Neural cell (in vitro differentiated cells): ENCODE results near the gene SPOCK3. TPM values are rescaled to one million over a fixed set of nuclear protein-coding genes. Genes with fewer than 3 reads are reported as not detected.

ENCODE experiments used
- H2AFZ ChIP-seq: fragments of 200-600, 300-800 bp; sonication (generic), shearing (Covaris generic); 2 replicates; pipeline ENCODE4 v1.6.0; 2014; ENCODE audit warnings: low read depth, mild to moderate bottlenecking, antibody characterized with exemption, low read length, moderate library complexity
- H3F3A ChIP-seq: fragments of 200-600 bp; shearing (Covaris generic); 2 replicates; pipeline ENCODE4 v1.6.1; 2016; ENCODE audit warnings: mild to moderate bottlenecking, moderate library complexity, mixed read lengths, antibody characterized with exemption, low read length; ENCODE audit not compliant: insufficient read depth, poor library complexity, severe bottlenecking
- H3K27ac ChIP-seq: fragments of 200-600, 300-800 bp; sonication (generic), shearing (Covaris generic); 2 replicates; pipeline ENCODE4 v1.5.1; 2014; ENCODE audit warnings: mild to moderate bottlenecking, low read length, moderate library complexity
- H3K27me3 ChIP-seq: fragments of 300-800, 200-600 bp; sonication (generic), shearing (Covaris generic); 2 replicates; pipeline ENCODE4 v1.6.0; 2014; ENCODE audit warnings: mild to moderate bottlenecking, low read depth, low read length, moderate library complexity; ENCODE audit not compliant: insufficient read depth
- H3K36me3 ChIP-seq: fragments of 300-800, 200-600 bp; sonication (generic), shearing (Covaris generic); 2 replicates; pipeline ENCODE4 v1.5.1; 2014; ENCODE audit warnings: mild to moderate bottlenecking, antibody characterized with exemption, low read length, moderate library complexity; ENCODE audit not compliant: insufficient read depth
- H3K4me2 ChIP-seq: fragments of 300-800, 200-600 bp; sonication (generic), shearing (Covaris generic); 2 replicates; pipeline ENCODE4 v1.6.0; 2014; ENCODE audit warnings: mild to moderate bottlenecking, low read length
- H3K4me3 ChIP-seq: fragments of 300-800, 200-600 bp; sonication (generic), shearing (Covaris generic); 2 replicates; pipeline ENCODE4 v1.5.1; 2014; ENCODE audit warnings: mild to moderate bottlenecking, low read length, moderate library complexity
- H3K79me2 ChIP-seq: fragments of 200-600 bp; shearing (Covaris generic); replicated peaks from 2 replicates; pipeline ENCODE4 v1.6.0; 2014; ENCODE audit warnings: mild to moderate bottlenecking, low read length, moderate library complexity; ENCODE audit not compliant: insufficient read depth
- H3K9ac ChIP-seq: fragments of 300-800, 200-600 bp; sonication (generic), shearing (Covaris generic); 2 replicates; pipeline ENCODE4 v1.6.1; 2016; ENCODE audit warnings: mild to moderate bottlenecking, low read length, mixed read lengths
- H3K9me2 ChIP-seq: fragments of 200-600 bp; shearing (Covaris generic); 2 replicates; pipeline ENCODE4 v1.6.1; 2016; ENCODE audit warnings: mild to moderate bottlenecking, low read length, mixed read lengths; ENCODE audit not compliant: insufficient read depth
- H3K9me3 ChIP-seq: fragments of 200-600, 300-800 bp; sonication (generic), shearing (Covaris generic); 2 replicates; pipeline ENCODE4 v1.6.1; 2016; ENCODE audit warnings: mild to moderate bottlenecking, mixed run types, low read length, moderate library complexity, mixed read lengths
- H4K20me1 ChIP-seq: fragments of 200-600 bp; shearing (Covaris generic); 2 replicates; pipeline ENCODE4 v1.6.1; 2016; ENCODE audit warnings: mild to moderate bottlenecking, mixed run types; ENCODE audit not compliant: insufficient read depth
- EP300 ChIP-seq: fragments of 450-650 bp; conservative IDR thresholded peaks from 2 replicates; pipeline ENCODE4 v1.6.1; 2014; ENCODE audit warnings: antibody characterized with exemption, mild to moderate bottlenecking, moderate library complexity; ENCODE audit not compliant: poor library complexity, severe bottlenecking
- EZH2 ChIP-seq: fragments of 200-600, 300-800 bp; shearing (Covaris generic), sonication (generic); IDR thresholded peaks from 2 replicates; pipeline ENCODE4 v1.6.1; 2014; ENCODE audit warnings: antibody characterized with exemption, low read length, borderline replicate concordance, mild to moderate bottlenecking; ENCODE audit not compliant: insufficient read depth, poor library complexity, severe bottlenecking
- MXI1 ChIP-seq: fragments of 450-650 bp; conservative IDR thresholded peaks from 2 replicates; pipeline ENCODE4 v1.6.1; 2014; ENCODE audit warnings: antibody characterized with exemption, mild to moderate bottlenecking; ENCODE audit not compliant: poor library complexity, severe bottlenecking
- POLR2AphosphoS5 ChIP-seq: IDR thresholded peaks from 2 replicates; pipeline ENCODE4 v1.6.1; 2012
- RAD21 ChIP-seq: fragments of 450-650 bp; conservative IDR thresholded peaks from 2 replicates; pipeline ENCODE4 v1.6.1; 2014; ENCODE audit warnings: antibody characterized with exemption, mild to moderate bottlenecking, moderate library complexity
- SMC3 ChIP-seq: fragments of 450-650 bp; conservative IDR thresholded peaks from 2 replicates; pipeline ENCODE4 v1.6.1; 2014; ENCODE audit warnings: antibody characterized with exemption, mild to moderate bottlenecking, moderate library complexity; ENCODE audit not compliant: poor library complexity
- TAF1 ChIP-seq: IDR thresholded peaks from 2 replicates; pipeline ENCODE4 v1.6.1; 2012; ENCODE audit warnings: low read depth
- polyA plus RNA-seq: library from polyadenylated mRNA; depleted of rRNA; stranded (reverse); fragments of >200 nt; gene quantifications from 2 replicates; pipeline ENCODE4 v1.2.3, GENCODE V29; 2014
- TF ChIP-seq, protein P1 (sequence below): fragments of 450-650 bp; IDR thresholded peaks from 2 replicates; pipeline ENCODE4 v1.5.1; 2014; ENCODE audit warnings: antibody characterized with exemption, mild to moderate bottlenecking, moderate library complexity; ENCODE audit not compliant: poor library complexity, severe bottlenecking
- TF ChIP-seq, protein P2 (sequence below): IDR thresholded peaks from 2 replicates; pipeline ENCODE4 v1.6.1; 2012; ENCODE audit warnings: borderline replicate concordance

Gene SPOCK3
- polyA plus RNA-seq, 1 donor from 2014 or later = 7.9 TPM

DNA sequence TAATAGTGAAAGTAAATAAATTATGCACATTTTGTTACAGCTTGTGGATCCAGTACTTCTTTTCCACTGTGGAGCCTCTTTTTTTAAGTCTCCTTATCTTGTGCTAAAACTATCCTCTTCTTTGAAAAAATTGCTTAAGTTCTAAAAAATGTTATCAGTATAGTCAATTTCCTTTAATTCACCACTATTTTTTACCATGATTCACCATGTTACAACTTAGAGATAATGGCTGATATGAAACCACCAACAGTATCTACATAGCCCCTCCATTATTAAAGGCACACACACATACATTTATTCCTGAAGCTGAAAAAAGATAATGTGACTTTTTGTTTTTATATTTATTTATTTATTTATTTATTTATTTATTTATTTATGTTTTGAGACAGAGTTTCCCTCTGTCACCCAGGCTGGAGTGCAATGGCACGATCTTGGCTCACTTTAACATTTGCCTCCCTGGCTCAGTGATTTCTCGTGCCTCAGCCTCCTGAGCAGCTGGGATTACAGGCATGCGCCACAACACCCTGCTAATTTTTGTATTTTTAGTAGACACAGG lies 243.2 kb downstream of the SPOCK3 start:
- TF ChIP-seq EP300 (no peak), MXI1 (no peak), RAD21 (no peak), SMC3 (no peak)
- TF ChIP-seq, protein P1, sequence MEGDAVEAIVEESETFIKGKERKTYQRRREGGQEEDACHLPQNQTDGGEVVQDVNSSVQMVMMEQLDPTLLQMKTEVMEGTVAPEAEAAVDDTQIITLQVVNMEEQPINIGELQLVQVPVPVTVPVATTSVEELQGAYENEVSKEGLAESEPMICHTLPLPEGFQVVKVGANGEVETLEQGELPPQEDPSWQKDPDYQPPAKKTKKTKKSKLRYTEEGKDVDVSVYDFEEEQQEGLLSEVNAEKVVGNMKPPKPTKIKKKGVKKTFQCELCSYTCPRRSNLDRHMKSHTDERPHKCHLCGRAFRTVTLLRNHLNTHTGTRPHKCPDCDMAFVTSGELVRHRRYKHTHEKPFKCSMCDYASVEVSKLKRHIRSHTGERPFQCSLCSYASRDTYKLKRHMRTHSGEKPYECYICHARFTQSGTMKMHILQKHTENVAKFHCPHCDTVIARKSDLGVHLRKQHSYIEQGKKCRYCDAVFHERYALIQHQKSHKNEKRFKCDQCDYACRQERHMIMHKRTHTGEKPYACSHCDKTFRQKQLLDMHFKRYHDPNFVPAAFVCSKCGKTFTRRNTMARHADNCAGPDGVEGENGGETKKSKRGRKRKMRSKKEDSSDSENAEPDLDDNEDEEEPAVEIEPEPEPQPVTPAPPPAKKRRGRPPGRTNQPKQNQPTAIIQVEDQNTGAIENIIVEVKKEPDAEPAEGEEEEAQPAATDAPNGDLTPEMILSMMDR = no peak
- H3K79me2 ChIP-seq = no peaks in the 10 kb centered on the region
- H3K27me3 ChIP-seq = no peaks in the 10 kb centered on the region
- H3K4me2 ChIP-seq = no peak overlapping the region
- no peak overlapping the region for H2AFZ ChIP-seq
- no peak overlapping the region for H3K9ac ChIP-seq
- H3K9me3 ChIP-seq = no peaks in the 10 kb centered on the region
- H4K20me1 ChIP-seq = no peaks in the 10 kb centered on the region
- H3K36me3 ChIP-seq = no peaks in the 10 kb centered on the region
- H3K27ac ChIP-seq = no peak overlapping the region
- no peaks in the 10 kb centered on the region for H3K9me2 ChIP-seq
- no peak overlapping the region for H3K4me3 ChIP-seq
- no peaks in the 10 kb centered on the region for H3F3A ChIP-seq

DNA sequence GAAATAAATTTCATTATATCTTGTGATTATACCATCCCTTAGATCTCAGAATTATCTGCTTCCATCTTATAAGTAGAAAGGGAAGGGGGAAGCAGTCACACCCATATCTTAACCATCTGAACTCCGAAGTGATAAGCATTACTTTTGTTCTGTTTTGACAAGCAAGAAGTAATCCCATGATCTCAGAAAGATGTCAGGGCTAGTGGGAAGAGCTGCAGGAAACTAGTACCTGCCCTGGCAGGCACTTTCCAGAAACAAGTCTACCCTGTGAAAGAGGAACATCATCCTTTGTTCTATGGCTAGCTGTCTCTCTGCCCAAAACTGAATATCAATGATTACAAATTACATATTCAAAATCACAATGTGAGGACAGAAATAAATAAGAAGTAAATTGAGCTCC lies 244.4 kb downstream of the SPOCK3 start:
- no peaks in the 10 kb centered on the region for H3K79me2 ChIP-seq
- H3K9me2 ChIP-seq = no peaks in the 10 kb centered on the region
- H3K4me3 ChIP-seq = no peak overlapping the region
- no peaks in the 10 kb centered on the region for H3K36me3 ChIP-seq
- H3K4me2 ChIP-seq = no peak overlapping the region
- no peak overlapping the region for H3K27ac ChIP-seq
- H3K9ac ChIP-seq = no peak overlapping the region
- H3K9me3 ChIP-seq = no peaks in the 10 kb centered on the region
- H4K20me1 ChIP-seq = no peaks in the 10 kb centered on the region
- TF ChIP-seq EZH2 (no peak), SMC3 (no peak), MXI1 (no peak), POLR2AphosphoS5 (no peak), TAF1 (no peak), EP300 (no peak), RAD21 (no peak)
- TF ChIP-seq, protein P2, sequence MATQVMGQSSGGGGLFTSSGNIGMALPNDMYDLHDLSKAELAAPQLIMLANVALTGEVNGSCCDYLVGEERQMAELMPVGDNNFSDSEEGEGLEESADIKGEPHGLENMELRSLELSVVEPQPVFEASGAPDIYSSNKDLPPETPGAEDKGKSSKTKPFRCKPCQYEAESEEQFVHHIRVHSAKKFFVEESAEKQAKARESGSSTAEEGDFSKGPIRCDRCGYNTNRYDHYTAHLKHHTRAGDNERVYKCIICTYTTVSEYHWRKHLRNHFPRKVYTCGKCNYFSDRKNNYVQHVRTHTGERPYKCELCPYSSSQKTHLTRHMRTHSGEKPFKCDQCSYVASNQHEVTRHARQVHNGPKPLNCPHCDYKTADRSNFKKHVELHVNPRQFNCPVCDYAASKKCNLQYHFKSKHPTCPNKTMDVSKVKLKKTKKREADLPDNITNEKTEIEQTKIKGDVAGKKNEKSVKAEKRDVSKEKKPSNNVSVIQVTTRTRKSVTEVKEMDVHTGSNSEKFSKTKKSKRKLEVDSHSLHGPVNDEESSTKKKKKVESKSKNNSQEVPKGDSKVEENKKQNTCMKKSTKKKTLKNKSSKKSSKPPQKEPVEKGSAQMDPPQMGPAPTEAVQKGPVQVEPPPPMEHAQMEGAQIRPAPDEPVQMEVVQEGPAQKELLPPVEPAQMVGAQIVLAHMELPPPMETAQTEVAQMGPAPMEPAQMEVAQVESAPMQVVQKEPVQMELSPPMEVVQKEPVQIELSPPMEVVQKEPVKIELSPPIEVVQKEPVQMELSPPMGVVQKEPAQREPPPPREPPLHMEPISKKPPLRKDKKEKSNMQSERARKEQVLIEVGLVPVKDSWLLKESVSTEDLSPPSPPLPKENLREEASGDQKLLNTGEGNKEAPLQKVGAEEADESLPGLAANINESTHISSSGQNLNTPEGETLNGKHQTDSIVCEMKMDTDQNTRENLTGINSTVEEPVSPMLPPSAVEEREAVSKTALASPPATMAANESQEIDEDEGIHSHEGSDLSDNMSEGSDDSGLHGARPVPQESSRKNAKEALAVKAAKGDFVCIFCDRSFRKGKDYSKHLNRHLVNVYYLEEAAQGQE = no peak
- TF ChIP-seq, protein P1 = no peak
- H3F3A ChIP-seq = no peaks in the 10 kb centered on the region
- no peaks in the 10 kb centered on the region for H3K27me3 ChIP-seq
- H2AFZ ChIP-seq = no peak overlapping the region
